ENCODE measurements around the gene KCNH2. TPM values are rescaled to one million over a fixed set of nuclear protein-coding genes. Genes with fewer than 3 reads are reported as not detected.

The KCNH2 gene
- total RNA-seq, 4 donors from 2014 or later, result 29.8 to 71.7 (median 42.5) TPM

DNA sequence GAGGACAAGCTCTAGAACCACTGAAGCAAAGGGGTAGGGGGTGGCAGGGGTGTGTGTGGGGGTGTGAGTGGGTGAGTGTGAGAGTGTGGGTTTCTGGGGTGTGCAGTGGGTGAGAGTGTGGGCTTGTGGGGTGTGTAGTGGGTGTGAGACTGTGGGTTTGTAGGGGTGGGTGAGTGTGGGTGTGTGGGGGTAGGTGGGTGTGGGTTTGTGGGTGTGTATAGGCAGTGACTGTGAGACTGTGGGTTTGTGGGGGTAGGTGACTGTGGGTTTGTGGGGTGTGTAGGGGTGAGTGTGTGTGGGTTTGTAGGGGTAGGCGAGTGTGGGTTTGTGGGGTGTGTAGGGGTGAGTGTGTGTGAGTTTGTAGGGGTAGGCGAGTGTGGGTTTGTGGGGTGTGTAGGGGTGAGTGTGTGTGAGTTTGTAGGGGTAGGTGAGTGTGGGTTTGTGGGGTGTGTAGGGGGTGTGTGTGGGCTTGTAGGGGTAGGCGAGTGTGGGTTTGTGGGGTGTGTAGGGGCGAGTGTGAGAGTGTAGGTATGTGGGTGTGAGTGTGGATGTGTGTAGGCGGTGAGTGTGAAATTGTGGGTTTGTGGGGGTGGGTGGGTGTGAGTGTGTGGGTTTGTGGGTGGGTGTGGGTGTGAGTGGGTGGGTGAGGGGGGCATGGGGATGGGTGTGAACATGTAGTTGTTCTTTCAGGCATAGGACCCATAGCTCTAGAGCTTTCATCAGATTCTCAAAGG is 21.5 kb upstream of the KCNH2 start:
- TF ChIP-seq POLR2A (IDR thresholded peaks at IDR 0.05; ENCODE audit: low read depth), result no peak
- TF ChIP-seq EP300 (IDR thresholded peaks at IDR 0.05), result no peak
- no peak for TF ChIP-seq POLR2AphosphoS5 (IDR thresholded peaks at IDR 0.05)
- TF ChIP-seq, protein P1, sequence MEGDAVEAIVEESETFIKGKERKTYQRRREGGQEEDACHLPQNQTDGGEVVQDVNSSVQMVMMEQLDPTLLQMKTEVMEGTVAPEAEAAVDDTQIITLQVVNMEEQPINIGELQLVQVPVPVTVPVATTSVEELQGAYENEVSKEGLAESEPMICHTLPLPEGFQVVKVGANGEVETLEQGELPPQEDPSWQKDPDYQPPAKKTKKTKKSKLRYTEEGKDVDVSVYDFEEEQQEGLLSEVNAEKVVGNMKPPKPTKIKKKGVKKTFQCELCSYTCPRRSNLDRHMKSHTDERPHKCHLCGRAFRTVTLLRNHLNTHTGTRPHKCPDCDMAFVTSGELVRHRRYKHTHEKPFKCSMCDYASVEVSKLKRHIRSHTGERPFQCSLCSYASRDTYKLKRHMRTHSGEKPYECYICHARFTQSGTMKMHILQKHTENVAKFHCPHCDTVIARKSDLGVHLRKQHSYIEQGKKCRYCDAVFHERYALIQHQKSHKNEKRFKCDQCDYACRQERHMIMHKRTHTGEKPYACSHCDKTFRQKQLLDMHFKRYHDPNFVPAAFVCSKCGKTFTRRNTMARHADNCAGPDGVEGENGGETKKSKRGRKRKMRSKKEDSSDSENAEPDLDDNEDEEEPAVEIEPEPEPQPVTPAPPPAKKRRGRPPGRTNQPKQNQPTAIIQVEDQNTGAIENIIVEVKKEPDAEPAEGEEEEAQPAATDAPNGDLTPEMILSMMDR (IDR thresholded peaks at IDR 0.05), result no peak
- WGBS, result 85% methylated on average over 5 of the region's 5 CpGs
- Histone ChIP-seq H3K27me3 (peaks cover 0 to 21% (median 0%) of the 10 kb centered on the region in 4 donors), H3K4me1 (peaks cover 3 to 13% (median 11%) of the 10 kb centered on the region in 4 donors), H3K9me3 (no peaks in the 10 kb centered on the region), H3K4me3 (no peak overlapping the region), H3K36me3 (peaks cover 0 to 71% (median 4%) of the 10 kb centered on the region in 4 donors), H3K27ac (replicated peaks in 1 of 4) (no peak overlapping the region)
- DNase-seq (ENCODE audit: extremely low spot score), result no peak
- intact Hi-C loops (cut with DNase I), result no loop called here

DNA sequence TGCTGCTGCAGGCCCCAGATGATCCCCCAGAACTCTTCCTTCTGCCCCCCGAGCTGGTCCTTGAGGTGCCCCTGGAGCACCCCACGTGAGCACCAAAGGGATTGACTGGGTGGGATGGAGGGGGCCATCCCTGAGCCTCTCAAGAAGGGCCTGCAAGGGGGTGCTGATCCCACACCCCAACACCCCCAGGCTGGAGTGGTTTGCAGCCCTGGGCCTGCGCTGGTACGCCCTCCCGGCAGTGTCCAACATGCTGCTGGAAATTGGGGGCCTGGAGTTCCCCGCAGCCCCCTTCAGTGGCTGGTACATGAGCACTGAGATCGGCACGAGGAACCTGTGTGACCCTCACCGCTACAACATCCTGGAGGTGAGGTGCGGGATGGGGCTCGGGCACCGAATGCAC is 20.9 kb upstream of the KCNH2 start:
- WGBS, result 96% methylated on average over 11 of the region's 12 CpGs
- H3K27ac ChIP-seq (replicated peaks in 1 of 4), result no peak overlapping the region
- peaks cover 0 to 21% (median 0%) of the 10 kb centered on the region in 4 donors for H3K27me3 ChIP-seq
- peaks cover 0 to 64% (median 4%) of the 10 kb centered on the region in 4 donors for H3K36me3 ChIP-seq
- DNase-seq (ENCODE audit: extremely low spot score), result no peak
- H3K4me1 ChIP-seq, result peaks cover 7 to 16% (median 13%) of the 10 kb centered on the region in 4 donors
- TF ChIP-seq, protein P1 (IDR thresholded peaks at IDR 0.05), result no peak
- TF ChIP-seq POLR2A (IDR thresholded peaks at IDR 0.05; ENCODE audit: low read depth) (no peak), POLR2AphosphoS5 (IDR thresholded peaks at IDR 0.05) (no peak), EP300 (IDR thresholded peaks at IDR 0.05) (no peak)
- no peaks in the 10 kb centered on the region for H3K9me3 ChIP-seq
- intact Hi-C loops (cut with DNase I), result no loop called here
- no peak overlapping the region for H3K4me3 ChIP-seq

DNA sequence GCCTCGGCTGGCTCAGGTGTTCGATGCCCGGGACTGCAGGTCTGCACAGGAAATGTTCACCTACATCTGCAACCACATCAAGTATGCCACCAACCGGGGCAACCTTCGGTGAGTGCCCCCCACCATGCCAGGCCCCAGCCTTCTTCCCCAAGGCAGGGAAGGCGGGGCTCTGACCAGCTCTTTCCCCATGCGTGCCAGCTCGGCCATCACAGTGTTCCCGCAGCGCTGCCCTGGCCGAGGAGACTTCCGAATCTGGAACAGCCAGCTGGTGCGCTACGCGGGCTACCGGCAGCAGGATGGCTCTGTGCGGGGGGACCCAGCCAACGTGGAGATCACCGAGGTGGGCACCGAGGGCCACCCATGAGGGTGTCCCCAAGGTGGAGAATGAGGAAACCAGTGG is 20.2 kb upstream of the KCNH2 start:
- Histone ChIP-seq H3K4me1 (peaks cover 7 to 16% (median 13%) of the 10 kb centered on the region in 4 donors), H3K27me3 (peaks cover 0 to 21% (median 0%) of the 10 kb centered on the region in 4 donors), H3K4me3 (no peak overlapping the region), H3K27ac (replicated peaks in 1 of 4) (no peak overlapping the region), H3K36me3 (peaks cover 0 to 58% (median 4%) of the 10 kb centered on the region in 4 donors), H3K9me3 (no peaks in the 10 kb centered on the region)
- no peak for TF ChIP-seq EP300 (IDR thresholded peaks at IDR 0.05)
- no peak for TF ChIP-seq POLR2A (IDR thresholded peaks at IDR 0.05; ENCODE audit: low read depth)
- TF ChIP-seq, protein P1 (IDR thresholded peaks at IDR 0.05), result no peak
- TF ChIP-seq POLR2AphosphoS5 (IDR thresholded peaks at IDR 0.05), result no peak
- 93% methylated on average over 20 of the region's 20 CpGs for WGBS
- no peak for DNase-seq (ENCODE audit: extremely low spot score)
- intact Hi-C loops (cut with DNase I), result no loop called here

- DNase-seq (ENCODE audit: extremely low spot score), result no peak
- intact Hi-C loops (cut with DNase I), result no loop called here
- no peaks in the 10 kb centered on the region for H3K9me3 ChIP-seq
- peaks cover 0 to 21% (median 0%) of the 10 kb centered on the region in 4 donors for H3K27me3 ChIP-seq
- TF ChIP-seq, protein P1 (IDR thresholded peaks at IDR 0.05), result no peak
- TF ChIP-seq EP300 (IDR thresholded peaks at IDR 0.05) (no peak), POLR2A (IDR thresholded peaks at IDR 0.05; ENCODE audit: low read depth) (no peak), POLR2AphosphoS5 (IDR thresholded peaks at IDR 0.05) (no peak)
- no peak overlapping the region for H3K4me3 ChIP-seq
- peaks cover 0 to 52% (median 4%) of the 10 kb centered on the region in 4 donors for H3K36me3 ChIP-seq
- no peak overlapping the region for H3K27ac ChIP-seq (replicated peaks in 1 of 4)
- H3K4me1 ChIP-seq, result peaks cover 11 to 18% (median 13%) of the 10 kb centered on the region in 4 donors
- 57% methylated on average over 1 of the region's 5 CpGs for WGBS
Measured at GRCh38 chr7:150997817-150998216, 19.7 kb upstream of the KCNH2 start.
